ENCODE data around the gene MYO18A.

MYO18A gene

DNA sequence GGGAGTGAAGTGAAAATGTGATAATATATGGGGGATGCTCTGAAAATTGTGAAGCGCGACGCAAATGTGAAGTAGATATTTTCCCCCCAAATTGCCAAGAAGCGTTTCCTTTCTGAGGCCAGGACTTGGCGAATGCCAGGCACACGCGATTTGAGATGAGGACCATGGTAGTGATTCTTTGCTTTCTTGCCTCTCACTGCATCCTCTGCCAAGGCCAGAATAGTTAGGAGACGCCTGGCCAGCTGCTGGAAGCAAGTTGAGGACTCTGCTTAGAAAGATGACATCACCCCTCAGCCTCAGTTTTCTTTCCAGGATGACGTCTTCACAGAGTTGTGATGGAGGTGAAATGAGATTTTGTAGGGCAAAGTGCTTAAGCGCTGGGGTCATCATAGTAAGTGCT is 111.4 kb downstream of the MYO18A start:
- TF ChIP-seq CTCF (IDR thresholded peaks at IDR 0.05; ENCODE audit: low read depth, low read length), result no peak
- no peak overlapping the region for H3K4me3 ChIP-seq (ENCODE audit: low read depth, low read length)

- TF ChIP-seq CTCF (IDR thresholded peaks at IDR 0.05; ENCODE audit: low read depth, low read length), result no peak
- no peak overlapping the region for H3K4me3 ChIP-seq (ENCODE audit: low read depth, low read length)
Observed at GRCh38 chr17:29066606-29067005, 113.6 kb downstream of the MYO18A start.

DNA sequence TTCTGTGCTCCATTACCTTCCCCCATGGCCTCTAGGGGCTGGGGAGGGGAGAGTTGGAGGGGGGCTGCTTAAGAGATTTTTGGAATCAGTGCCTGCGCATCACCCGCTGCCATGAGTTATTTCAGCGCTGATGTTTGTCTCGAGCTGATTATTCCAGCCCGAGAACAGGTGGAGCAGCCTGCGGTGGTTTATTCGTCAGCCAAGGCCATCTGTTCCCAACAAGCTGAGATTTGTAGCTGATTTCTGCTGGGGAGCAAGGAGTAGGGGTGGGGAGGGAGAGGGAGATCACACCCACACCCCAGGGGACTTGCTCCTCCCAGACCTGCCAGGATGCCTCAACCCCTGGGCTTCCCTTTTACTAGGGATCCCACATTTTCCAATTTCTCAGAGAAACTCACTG is 114.2 kb downstream of the MYO18A start:
- TF ChIP-seq CTCF (IDR thresholded peaks at IDR 0.05; ENCODE audit: low read depth, low read length), result no peak
- H3K4me3 ChIP-seq (ENCODE audit: low read depth, low read length), result no peak overlapping the region

GRCh38 chr17:29063992-29064391 is 116.2 kb downstream of the MYO18A start:
- H3K4me3 ChIP-seq (ENCODE audit: low read depth, low read length), result no peak overlapping the region
- no peak for TF ChIP-seq CTCF (IDR thresholded peaks at IDR 0.05; ENCODE audit: low read depth, low read length)

- H3K4me3 ChIP-seq (ENCODE audit: low read depth, low read length), result no peak overlapping the region
- TF ChIP-seq CTCF (IDR thresholded peaks at IDR 0.05; ENCODE audit: low read depth, low read length), result no peak
Observed at GRCh38 chr17:29062215-29062614, 118.0 kb downstream of the MYO18A start.

- H3K4me3 ChIP-seq (ENCODE audit: low read depth, low read length), result no peak overlapping the region
- no peak for TF ChIP-seq CTCF (IDR thresholded peaks at IDR 0.05; ENCODE audit: low read depth, low read length)
Observed at GRCh38 chr17:29061036-29061435, 119.2 kb downstream of the MYO18A start.

DNA sequence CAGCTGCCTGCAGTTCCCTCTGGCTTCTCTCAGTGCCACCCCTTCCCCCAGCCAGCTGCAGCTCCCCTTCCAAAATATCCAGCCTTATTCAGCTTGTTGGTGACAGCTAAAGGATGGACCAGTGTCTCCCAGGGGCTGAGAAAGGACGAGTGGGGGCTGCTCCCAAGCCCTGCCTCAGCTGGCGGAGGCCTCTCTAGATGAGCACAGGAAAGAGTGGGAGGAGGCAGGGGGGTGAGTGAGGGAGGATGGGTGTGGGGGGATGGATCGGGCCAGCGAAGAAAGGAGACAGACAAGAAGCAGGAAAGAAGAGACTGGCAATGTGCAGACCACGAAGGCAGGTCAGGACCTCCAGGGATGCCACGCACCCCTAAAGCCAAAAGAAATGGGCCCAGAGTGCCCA is 119.7 kb downstream of the MYO18A start:
- no peak for TF ChIP-seq CTCF (IDR thresholded peaks at IDR 0.05; ENCODE audit: low read depth, low read length)
- H3K4me3 ChIP-seq (ENCODE audit: low read depth, low read length), result no peak overlapping the region
